Ectodermal cell (in vitro differentiated cells): ENCODE data around the gene CEP85L.
"Not testable (repeated sequence)": the region's sequence is repeated elsewhere in the genome, so short reads cannot be mapped to it uniquely, and the experiment has no call there.

ENCODE experiments used
- H3K27ac ChIP-seq: 2 replicates; pipeline ENCODE4 v1.7.0; 2013; ENCODE audit warnings: mild to moderate bottlenecking, low read depth, low read length; ENCODE audit not compliant: insufficient read depth, poor library complexity, severe bottlenecking
- H3K27me3 ChIP-seq: 2 replicates; pipeline ENCODE4 v1.7.0; 2013; ENCODE audit warnings: mild to moderate bottlenecking, low read length; ENCODE audit not compliant: insufficient read depth, control insufficient read depth, poor library complexity, severe bottlenecking
- H3K36me3 ChIP-seq: one replicate; pipeline ENCODE4 v1.7.0; 2013; ENCODE audit warnings: low read length; ENCODE audit not compliant: control insufficient read depth, insufficient read depth
- H3K4me1 ChIP-seq: one replicate; pipeline ENCODE4 v1.7.0; 2013; ENCODE audit warnings: low read length; ENCODE audit not compliant: control insufficient read depth, insufficient read depth
- H3K4me3 ChIP-seq: 2 replicates; pipeline ENCODE4 v1.7.0; 2013; ENCODE audit warnings: low read depth, low read length, control low read depth; ENCODE audit not compliant: insufficient read depth
- H3K9me3 ChIP-seq: 2 replicates; pipeline ENCODE4 v1.7.0; 2013; ENCODE audit warnings: mild to moderate bottlenecking, low read length, moderate library complexity; ENCODE audit not compliant: control insufficient read depth
- WGBS, 2 experiments: methylation state at CpG; one replicate each; pipeline ENCODE4 v1.1.7; 2013; ENCODE audit warnings: missing lambda C conversion rate in 2 of 2; 5-methylcytosine and 5-hydroxymethylcytosine counted together

The CEP85L gene

DNA sequence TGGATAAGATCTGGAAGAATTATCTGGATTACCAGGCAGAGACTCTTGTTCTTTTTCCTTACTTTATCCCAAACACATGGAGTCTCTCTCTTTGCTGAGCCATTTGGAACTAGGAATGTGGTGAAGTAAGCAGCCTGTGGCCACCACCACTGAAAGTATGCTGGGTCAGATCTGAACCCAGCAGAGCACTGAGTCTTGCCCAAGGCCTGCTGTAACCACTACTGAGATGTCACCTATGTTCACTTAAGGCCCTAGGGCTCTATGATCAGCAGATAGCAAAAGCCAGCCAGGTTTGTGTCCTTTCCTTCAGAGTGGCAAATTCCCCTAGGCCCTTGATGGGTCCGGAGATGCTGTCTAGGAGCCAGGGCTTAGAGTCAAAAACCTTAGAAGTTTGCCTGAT, 206.6 kb downstream of the CEP85L start:
- H3K4me1 ChIP-seq: no peaks in the 10 kb centered on the region
- no peaks in the 10 kb centered on the region for H3K36me3 ChIP-seq
- H3K4me3 ChIP-seq: no peak overlapping the region
- no peaks in the 10 kb centered on the region for H3K9me3 ChIP-seq
- H3K27ac ChIP-seq: no peak overlapping the region
- WGBS, 2 experiments: 91 to 95% methylated on average over 1 of the region's 1 CpG
- H3K27me3 ChIP-seq: no peaks in the 10 kb centered on the region

- Histone ChIP-seq H3K27ac (no peak overlapping the region), H3K9me3 (no peaks in the 10 kb centered on the region), H3K4me1 (no peaks in the 10 kb centered on the region), H3K36me3 (no peaks in the 10 kb centered on the region), H3K4me3 (no peak overlapping the region), H3K27me3 (no peaks in the 10 kb centered on the region)
- 61 to 100% methylated on average over 2 to 3 of the region's 3 CpGs for WGBS, 2 experiments
Observed at GRCh38 chr6:118436482-118436881, 214.9 kb downstream of the CEP85L start.

DNA sequence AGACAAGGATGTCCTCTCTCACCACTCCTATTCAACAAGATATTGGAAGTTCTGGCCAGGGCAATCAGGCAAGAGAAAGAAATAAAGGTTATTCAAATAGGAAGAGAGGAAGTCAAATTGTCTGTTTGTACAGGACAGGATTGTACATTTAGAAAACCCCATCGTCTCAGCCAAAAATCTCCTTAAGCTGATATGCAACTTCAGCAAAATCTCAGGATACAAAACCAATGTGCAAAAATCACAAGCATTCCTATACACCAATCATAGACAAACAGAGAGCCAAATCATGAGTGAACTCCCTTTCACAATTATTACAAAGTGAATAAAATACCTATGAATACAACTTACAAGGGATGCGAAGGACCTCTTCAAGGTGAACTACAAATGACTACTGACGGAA, 217.2 kb downstream of the CEP85L start:
- H3K36me3 ChIP-seq, H3K4me1 ChIP-seq, H3K27ac ChIP-seq, H3K4me3 ChIP-seq, H3K27me3 ChIP-seq, H3K9me3 ChIP-seq: not testable (repeated sequence)
- 87 to 92% methylated on average over 3 of the region's 3 CpGs for WGBS, 2 experiments

DNA sequence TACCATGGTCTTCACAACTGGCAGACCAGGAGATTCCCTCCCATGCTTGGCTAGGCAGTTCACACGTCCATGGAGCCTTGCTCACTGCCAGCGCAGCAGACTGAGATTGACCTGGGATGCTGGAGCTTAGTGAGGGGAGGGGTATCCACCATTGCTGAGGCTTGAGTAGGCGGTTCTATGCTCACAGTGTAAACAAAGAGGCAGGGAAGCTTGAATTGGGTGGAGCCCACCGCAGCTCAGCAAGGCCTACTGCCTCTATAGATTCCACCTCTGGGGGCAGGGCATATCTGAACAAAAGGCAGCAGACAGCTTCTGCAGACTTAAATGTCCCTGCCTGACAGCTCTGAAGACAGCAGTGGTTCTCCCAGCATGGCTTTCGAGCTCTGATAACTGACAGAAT, 230.1 kb downstream of the CEP85L start:
- H3K27me3 ChIP-seq, H3K36me3 ChIP-seq, H3K9me3 ChIP-seq, H3K4me1 ChIP-seq, H3K4me3 ChIP-seq, H3K27ac ChIP-seq: not testable (repeated sequence)
- 57 to 59% methylated on average over 5 of the region's 5 CpGs for whole genome bisulfite sequencing, 2 experiments

- Histone ChIP-seq H3K4me1 (peaks cover 3% of the 10 kb centered on the region), H3K9me3 (no peaks in the 10 kb centered on the region), H3K27ac (no peak overlapping the region), H3K27me3 (no peaks in the 10 kb centered on the region), H3K4me3 (no peak overlapping the region), H3K36me3 (no peaks in the 10 kb centered on the region)
Observed at GRCh38 chr6:118419448-118420394, 231.7 kb downstream of the CEP85L start.
